ENCODE data around the gene APLP2.
"Not testable (repeated sequence)": the region's sequence is repeated elsewhere in the genome, so short reads cannot be mapped to it uniquely, and the experiment has no call there.

APLP2 gene

GRCh38 chr11:130178441-130179339, 109.0 kb downstream of the APLP2 start:
- no peak for DNase-seq

GRCh38 chr11:130179396-130180306, 110.0 kb downstream of the APLP2 start:
- no peak for DNase-seq

GRCh38 chr11:130180491-130180890, 110.8 kb downstream of the APLP2 start:
- no peak for DNase-seq

- DNase-seq: no peak
These were observed 111.2 kb downstream of the APLP2 start for GRCh38 chr11:130180896-130181294.

GRCh38 chr11:130181295-130182272, 111.9 kb downstream of the APLP2 start:
- no peak for DNase-seq

GRCh38 chr11:130183878-130184610, 114.3 kb downstream of the APLP2 start:
- no peak for DNase-seq

GRCh38 chr11:130187096-130187495, 117.4 kb downstream of the APLP2 start:
- DNase-seq: no peak

- no peak for DNase-seq
These were observed 118.4 kb downstream of the APLP2 start for GRCh38 chr11:130188047-130188446.

- DNase-seq: no peak
These were observed 119.1 kb downstream of the APLP2 start for GRCh38 chr11:130188585-130189347.

- DNase-seq: no peak
These were observed 120.0 kb downstream of the APLP2 start for GRCh38 chr11:130189492-130190210.

- DNase-seq: no peak
These were observed 120.7 kb downstream of the APLP2 start for GRCh38 chr11:130190371-130190881.

- no peak for DNase-seq
These were observed 122.2 kb downstream of the APLP2 start for GRCh38 chr11:130191896-130192295.

- DNase-seq: no peak
These were observed 123.2 kb downstream of the APLP2 start for GRCh38 chr11:130192845-130193267.

GRCh38 chr11:130193551-130193950, 123.9 kb downstream of the APLP2 start:
- not testable (repeated sequence) for DNase-seq

All from activated CD8-positive, alpha-beta memory T cell treated with anti-CD3 and anti-CD28 coated beads, Interleukin-2, amount 50 U/mL, for 4 hours (primary cell).